Progenitor cell of endocrine pancreas (in vitro differentiated cells): ENCODE measurements around the gene STK39. TPM values are rescaled to one million over a fixed set of nuclear protein-coding genes. Genes with fewer than 3 reads are reported as not detected.

Experiments
- DNase-seq: peaks from one replicate; pipeline ENCODE4 v3.0.0; 2021; ENCODE audit warnings: low spot score; ENCODE audit not compliant: unreplicated experiment
- H3K27ac Mint-ChIP-seq: 2 replicates; pipeline ENCODE4 v1.8.0; 2021; ENCODE audit warnings: mild to moderate bottlenecking, moderate library complexity, mixed read lengths
- H3K27me3 Mint-ChIP-seq: 2 replicates; pipeline ENCODE4 v1.8.0; 2021; ENCODE audit warnings: mixed read lengths
- H3K36me3 Mint-ChIP-seq: 2 replicates; pipeline ENCODE4 v1.8.0; 2022; ENCODE audit warnings: mixed read lengths; ENCODE audit not compliant: insufficient read depth
- H3K4me1 Mint-ChIP-seq: 2 replicates; pipeline ENCODE4 v1.8.0; 2021; ENCODE audit warnings: low read depth, mixed read lengths
- H3K4me3 Mint-ChIP-seq: 2 replicates; pipeline ENCODE4 v1.8.0; 2021; ENCODE audit warnings: low read depth, mild to moderate bottlenecking, moderate library complexity, mixed read lengths
- H3K9me3 Mint-ChIP-seq: 2 replicates; pipeline ENCODE4 v1.8.0; 2021; ENCODE audit warnings: low read depth, mixed read lengths
- total RNA-seq: library from RNA; stranded (reverse); gene quantifications from 2 replicates; pipeline ENCODE4 v1.2.1, GENCODE V29; 2021
- TF ChIP-seq, protein P1 (sequence below): fragments of 200-600 bp; sonication (generic); IDR thresholded peaks from one replicate; pipeline ENCODE4 v1.5.0; 2021; ENCODE audit warnings: antibody characterized with exemption, mild to moderate bottlenecking; ENCODE audit not compliant: unreplicated experiment

STK39 gene
- total RNA-seq, 1 donor from 2014 or later = 22.9 TPM

DNA sequence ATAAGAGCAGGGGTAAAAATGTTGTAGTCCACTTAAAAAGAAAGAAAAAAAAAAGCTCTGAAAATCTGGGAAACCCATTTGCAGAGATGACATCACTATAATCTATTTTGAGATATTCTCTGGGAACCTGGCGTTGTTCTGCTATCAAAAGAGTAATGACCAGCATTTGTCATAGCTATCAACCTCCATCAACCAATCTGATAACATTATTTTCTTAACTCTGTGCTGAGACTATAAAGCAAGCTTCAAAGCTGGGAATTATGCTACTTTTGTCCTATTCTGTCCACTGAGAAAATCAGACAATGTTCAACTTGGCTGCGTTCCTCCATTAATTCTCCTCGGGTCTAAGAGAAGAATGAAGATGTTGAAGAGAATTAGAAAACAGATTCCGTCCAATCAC is 107.5 kb downstream of the STK39 start:
- peaks cover 26% of the 10 kb centered on the region for H3K4me1 Mint-ChIP-seq
- no peak overlapping the region for H3K4me3 Mint-ChIP-seq
- H3K27me3 Mint-ChIP-seq = no peaks in the 10 kb centered on the region
- no peak for DNase-seq
- no peak overlapping the region for H3K27ac Mint-ChIP-seq
- peaks cover 9% of the 10 kb centered on the region for H3K36me3 Mint-ChIP-seq
- no peaks in the 10 kb centered on the region for H3K9me3 Mint-ChIP-seq
- TF ChIP-seq, protein P1, sequence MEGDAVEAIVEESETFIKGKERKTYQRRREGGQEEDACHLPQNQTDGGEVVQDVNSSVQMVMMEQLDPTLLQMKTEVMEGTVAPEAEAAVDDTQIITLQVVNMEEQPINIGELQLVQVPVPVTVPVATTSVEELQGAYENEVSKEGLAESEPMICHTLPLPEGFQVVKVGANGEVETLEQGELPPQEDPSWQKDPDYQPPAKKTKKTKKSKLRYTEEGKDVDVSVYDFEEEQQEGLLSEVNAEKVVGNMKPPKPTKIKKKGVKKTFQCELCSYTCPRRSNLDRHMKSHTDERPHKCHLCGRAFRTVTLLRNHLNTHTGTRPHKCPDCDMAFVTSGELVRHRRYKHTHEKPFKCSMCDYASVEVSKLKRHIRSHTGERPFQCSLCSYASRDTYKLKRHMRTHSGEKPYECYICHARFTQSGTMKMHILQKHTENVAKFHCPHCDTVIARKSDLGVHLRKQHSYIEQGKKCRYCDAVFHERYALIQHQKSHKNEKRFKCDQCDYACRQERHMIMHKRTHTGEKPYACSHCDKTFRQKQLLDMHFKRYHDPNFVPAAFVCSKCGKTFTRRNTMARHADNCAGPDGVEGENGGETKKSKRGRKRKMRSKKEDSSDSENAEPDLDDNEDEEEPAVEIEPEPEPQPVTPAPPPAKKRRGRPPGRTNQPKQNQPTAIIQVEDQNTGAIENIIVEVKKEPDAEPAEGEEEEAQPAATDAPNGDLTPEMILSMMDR = no peak

DNA sequence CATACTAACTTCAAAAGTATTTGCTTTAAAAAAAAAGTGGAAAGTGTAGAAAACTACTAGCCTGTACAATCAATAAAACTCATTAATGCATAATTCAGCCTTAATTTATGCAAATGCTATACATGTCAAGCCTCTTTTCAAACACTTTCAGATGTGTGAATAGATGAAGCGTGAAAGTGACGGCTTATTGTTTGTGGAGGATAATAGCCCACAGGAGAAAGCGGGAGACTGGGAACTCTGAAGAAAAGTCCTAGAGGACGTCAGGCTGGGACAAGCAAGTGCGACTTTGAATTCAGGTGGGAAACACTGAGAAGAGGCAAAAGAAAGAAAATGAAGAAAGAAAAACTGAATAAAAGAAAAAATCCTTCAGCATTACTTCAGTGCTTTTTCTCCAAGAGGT is 108.5 kb downstream of the STK39 start:
- peak overlapping the region; percentile 34 for H3K27ac Mint-ChIP-seq
- H3K4me3 Mint-ChIP-seq = no peak overlapping the region
- peaks cover 9% of the 10 kb centered on the region for H3K36me3 Mint-ChIP-seq

DNA sequence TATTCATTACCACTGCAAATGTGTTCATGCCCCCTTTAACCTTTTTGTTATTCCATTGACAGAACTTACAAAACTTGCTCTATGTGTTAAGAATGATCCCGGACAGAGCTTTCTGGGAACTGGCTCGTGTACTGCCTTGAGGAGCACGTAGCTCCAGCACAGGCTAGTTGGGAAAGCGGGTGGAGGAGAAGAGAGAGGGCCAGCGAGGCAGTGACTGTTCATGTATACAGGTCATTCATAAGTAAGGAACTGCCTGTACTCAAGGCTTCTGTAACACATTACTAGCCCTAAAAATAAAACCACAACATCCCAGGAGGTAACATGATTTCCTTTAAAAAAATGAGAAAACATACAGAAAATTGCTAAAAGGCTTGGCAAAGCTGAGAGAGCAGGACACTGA is 109.0 kb downstream of the STK39 start:
- no peak for DNase-seq

More for the DNA sequence above, 108.5 kb downstream of the STK39 start:
- Mint-ChIP-seq H3K4me1 (peaks cover 26% of the 10 kb centered on the region), H3K27me3 (no peaks in the 10 kb centered on the region), H3K9me3 (no peaks in the 10 kb centered on the region)
- no peak for DNase-seq
- TF ChIP-seq, protein P1 = no peak

DNA sequence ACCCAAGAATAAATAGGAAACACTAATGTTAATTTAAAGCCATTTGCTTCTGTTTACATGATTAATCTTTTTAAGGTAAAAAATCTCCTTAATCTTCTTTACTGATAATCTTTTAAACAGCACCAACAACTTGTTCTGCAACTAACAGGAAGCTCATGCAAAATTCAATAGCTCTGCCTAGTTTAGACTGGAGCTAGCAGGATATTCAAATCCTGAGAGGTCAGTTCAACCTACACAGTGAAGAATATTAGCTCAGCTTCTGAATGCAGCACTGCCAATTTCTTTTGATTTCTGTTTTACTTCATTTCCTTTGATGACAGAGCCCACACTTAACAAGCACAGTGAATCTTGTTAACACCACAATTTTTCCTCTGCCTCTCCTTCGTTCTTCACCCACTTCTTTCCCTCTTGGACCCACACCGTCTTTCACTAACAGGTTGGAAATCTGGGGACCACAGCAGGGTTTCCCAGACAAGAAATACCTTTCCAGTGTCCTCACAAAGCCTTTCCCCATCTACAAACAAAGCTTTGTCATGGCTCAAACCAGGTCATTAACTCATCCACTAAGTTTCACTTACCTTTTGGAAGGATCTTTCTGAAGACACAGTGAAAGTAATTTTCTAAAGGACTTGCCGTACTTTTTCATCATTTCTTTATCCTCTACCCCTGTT is 109.8 kb downstream of the STK39 start:
- Mint-ChIP-seq H3K36me3 (peaks cover 9% of the 10 kb centered on the region), H3K4me1 (peaks cover 26% of the 10 kb centered on the region), H3K9me3 (no peaks in the 10 kb centered on the region), H3K27me3 (no peaks in the 10 kb centered on the region), H3K4me3 (no peak overlapping the region), H3K27ac (peak overlapping the region; percentile 87)
- DNase-seq = no peak
- TF ChIP-seq, protein P1 = no peak

More for the DNA sequence above, 109.0 kb downstream of the STK39 start:
- Mint-ChIP-seq H3K9me3 (no peaks in the 10 kb centered on the region), H3K27me3 (no peaks in the 10 kb centered on the region), H3K4me1 (peaks cover 26% of the 10 kb centered on the region), H3K27ac (peak overlapping the region; percentile 1), H3K36me3 (peaks cover 9% of the 10 kb centered on the region), H3K4me3 (no peak overlapping the region)
- TF ChIP-seq, protein P1 = no peak

DNA sequence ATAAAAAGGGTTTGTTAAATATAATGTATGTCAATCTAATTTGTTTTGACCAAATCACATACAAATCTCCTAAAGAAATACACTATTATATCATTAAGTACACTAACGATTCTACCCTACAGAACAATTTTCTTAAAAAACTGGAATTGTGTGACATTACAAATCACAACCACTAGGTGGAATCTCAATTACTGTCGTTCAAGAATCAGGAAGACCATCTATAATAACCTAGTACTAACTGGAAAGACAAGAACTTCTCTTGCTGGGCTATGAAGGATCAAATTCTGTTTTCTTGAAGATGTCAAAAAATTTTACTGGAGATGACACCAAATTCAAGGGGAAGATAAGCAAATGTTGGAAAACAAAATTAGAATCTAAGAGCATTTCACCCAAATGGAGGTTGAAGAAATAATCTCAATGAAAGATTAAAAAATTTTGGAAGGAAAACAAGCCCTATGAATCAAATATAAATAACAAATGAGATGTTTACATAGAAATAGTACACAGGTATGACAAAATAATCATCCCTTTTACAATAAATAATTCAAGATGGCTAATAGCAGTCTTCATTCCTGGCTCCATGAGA is 110.9 kb downstream of the STK39 start:
- Mint-ChIP-seq H3K27me3 (no peaks in the 10 kb centered on the region), H3K9me3 (no peaks in the 10 kb centered on the region), H3K27ac (no peak overlapping the region), H3K4me3 (no peak overlapping the region), H3K36me3 (peaks cover 9% of the 10 kb centered on the region), H3K4me1 (peaks cover 30% of the 10 kb centered on the region)
- TF ChIP-seq, protein P1 = peak; percentile 59
- no peak for DNase-seq
